Activated CD4-positive, alpha-beta T cell treated with anti-CD3 and anti-CD28 coated beads for 24 hours (primary cell): Measurements from ENCODE around the gene UGT1A5.

ENCODE experiments used
- DNase-seq, 2 donors: peaks; one replicate each; pipeline ENCODE4 v3.0.0-alpha.2; 2020; ENCODE audit warnings: low read depth in 2 of 2

Gene UGT1A5

GRCh38 chr2:233807966-233808935 lies 95.5 kb downstream of the UGT1A5 start:
- no peak for DNase-seq

GRCh38 chr2:233810385-233810784 lies 97.7 kb downstream of the UGT1A5 start:
- no peak for DNase-seq

GRCh38 chr2:233811087-233811486 lies 98.4 kb downstream of the UGT1A5 start:
- DNase-seq, result no peak

- DNase-seq, result no peak
Measured at GRCh38 chr2:233811732-233812131, 99.0 kb downstream of the UGT1A5 start.

- DNase-seq, result no peak
Measured at GRCh38 chr2:233813236-233814055, 100.7 kb downstream of the UGT1A5 start.

GRCh38 chr2:233814056-233814835 lies 101.5 kb downstream of the UGT1A5 start:
- no peak for DNase-seq

- no peak for DNase-seq
Measured at GRCh38 chr2:233815861-233816260, 103.2 kb downstream of the UGT1A5 start.

GRCh38 chr2:233816334-233816733 lies 103.6 kb downstream of the UGT1A5 start:
- DNase-seq, result no peak

- no peak for DNase-seq
Measured at GRCh38 chr2:233816771-233817170, 104.1 kb downstream of the UGT1A5 start.

- DNase-seq, result no peak
Measured at GRCh38 chr2:233817361-233817911, 104.7 kb downstream of the UGT1A5 start.

GRCh38 chr2:233817995-233818638 lies 105.4 kb downstream of the UGT1A5 start:
- no peak for DNase-seq

GRCh38 chr2:233818639-233819621 lies 106.2 kb downstream of the UGT1A5 start:
- no peak for DNase-seq

GRCh38 chr2:233819884-233820773 lies 107.4 kb downstream of the UGT1A5 start:
- DNase-seq, result no peak

GRCh38 chr2:233820774-233821105 lies 108.0 kb downstream of the UGT1A5 start:
- DNase-seq, result no peak

- DNase-seq, result no peak
Measured at GRCh38 chr2:233821196-233821595, 108.5 kb downstream of the UGT1A5 start.

GRCh38 chr2:233821709-233822100 lies 109.0 kb downstream of the UGT1A5 start:
- no peak for DNase-seq

- DNase-seq, result no peak
Measured at GRCh38 chr2:233822101-233822771, 109.5 kb downstream of the UGT1A5 start.
